HL-60 (cell line): ENCODE measurements around the gene KLK8.

Experiments used
- POLR2AphosphoS5 ChIP-seq: IDR thresholded peaks from 2 replicates; pipeline ENCODE4 v1.6.1; 2012; ENCODE audit warnings: low read depth
- REST ChIP-seq: IDR thresholded peaks from 2 replicates; pipeline ENCODE4 v1.6.1; 2012; ENCODE audit warnings: low read depth; ENCODE audit not compliant: insufficient replicate concordance
- SPI1 ChIP-seq: IDR thresholded peaks from 2 replicates; pipeline ENCODE4 v1.6.1; 2012; ENCODE audit warnings: low read depth, mild to moderate bottlenecking, borderline replicate concordance
- TF ChIP-seq, protein P1 (sequence below): IDR thresholded peaks from one replicate; pipeline ENCODE4 v1.5.1; 2011; ENCODE audit warnings: low read length, control low read depth, inconsistent platforms; ENCODE audit not compliant: insufficient read depth

DNA sequence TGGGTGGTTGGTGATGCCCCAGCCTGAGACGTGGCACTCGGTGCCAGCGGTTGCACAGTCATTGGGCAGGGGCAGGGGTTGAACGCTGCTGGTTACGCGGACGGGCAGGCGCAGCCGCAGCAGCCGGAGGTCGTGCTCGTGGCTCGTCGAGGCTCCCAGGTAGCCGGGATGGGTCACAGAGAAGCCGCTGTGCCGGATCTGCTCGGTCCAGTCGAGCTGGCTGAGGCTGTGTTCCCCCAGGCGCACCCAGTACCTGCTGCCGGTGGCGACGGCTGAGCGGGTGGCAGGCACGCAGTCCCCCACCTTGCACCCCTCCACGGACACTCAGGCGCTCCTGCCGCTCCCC is 30.4 kb upstream of the KLK8 start:
- TF ChIP-seq, protein P1, sequence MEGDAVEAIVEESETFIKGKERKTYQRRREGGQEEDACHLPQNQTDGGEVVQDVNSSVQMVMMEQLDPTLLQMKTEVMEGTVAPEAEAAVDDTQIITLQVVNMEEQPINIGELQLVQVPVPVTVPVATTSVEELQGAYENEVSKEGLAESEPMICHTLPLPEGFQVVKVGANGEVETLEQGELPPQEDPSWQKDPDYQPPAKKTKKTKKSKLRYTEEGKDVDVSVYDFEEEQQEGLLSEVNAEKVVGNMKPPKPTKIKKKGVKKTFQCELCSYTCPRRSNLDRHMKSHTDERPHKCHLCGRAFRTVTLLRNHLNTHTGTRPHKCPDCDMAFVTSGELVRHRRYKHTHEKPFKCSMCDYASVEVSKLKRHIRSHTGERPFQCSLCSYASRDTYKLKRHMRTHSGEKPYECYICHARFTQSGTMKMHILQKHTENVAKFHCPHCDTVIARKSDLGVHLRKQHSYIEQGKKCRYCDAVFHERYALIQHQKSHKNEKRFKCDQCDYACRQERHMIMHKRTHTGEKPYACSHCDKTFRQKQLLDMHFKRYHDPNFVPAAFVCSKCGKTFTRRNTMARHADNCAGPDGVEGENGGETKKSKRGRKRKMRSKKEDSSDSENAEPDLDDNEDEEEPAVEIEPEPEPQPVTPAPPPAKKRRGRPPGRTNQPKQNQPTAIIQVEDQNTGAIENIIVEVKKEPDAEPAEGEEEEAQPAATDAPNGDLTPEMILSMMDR: no peak
- TF ChIP-seq POLR2AphosphoS5: no peak
- no peak for TF ChIP-seq SPI1
- TF ChIP-seq REST: no peak
